K562 (cell line): ENCODE results near the gene HSD17B1. TPM values are rescaled to one million over a fixed set of nuclear protein-coding genes. Genes with fewer than 3 reads are reported as not detected.

Source experiments
- CHCHD3 ChIP-seq: fragments of 250-450 bp; sonication (Bioruptor Pico); IDR thresholded peaks from 2 replicates; pipeline ENCODE4 v2.1.2; 2022; ENCODE audit warnings: mild to moderate bottlenecking
- GTF2F1 ChIP-seq: IDR thresholded peaks from 2 replicates; pipeline ENCODE4 v1.6.1; 2011; ENCODE audit warnings: low read depth, low read length, improper control_type of control experiment
- KAT2B ChIP-seq: IDR thresholded peaks from one replicate; pipeline ENCODE4 v1.6.1; 2012; ENCODE audit warnings: low read depth, mild to moderate bottlenecking, control low read depth, inconsistent platforms, low read length, moderate library complexity
- NR2C2 ChIP-seq, 2 experiments: fragments of 200-800 bp in 1 of 2; sonication (Bioruptor generic) in 1 of 2; sonication (generic) in 1 of 2; formaldehyde crosslinking in 1 of 2; IDR thresholded peaks; 2 replicates each; pipeline versions ENCODE4 v1.6.1 to v1.8.0; 2016 to 2022; ENCODE audit warnings: mild to moderate bottlenecking in 1 of 2, missing compliant biosample characterization in 1 of 2, missing genetic modification characterization in 1 of 2, missing genetic modification reagents in 1 of 2
- RERE ChIP-seq: sonication (generic); formaldehyde crosslinking; IDR thresholded peaks from 2 replicates; pipeline ENCODE4 v1.8.0; 2023; ENCODE audit warnings: missing genetic modification reagents, mild to moderate bottlenecking, borderline replicate concordance
- ZNF217 ChIP-seq: sonication (generic); formaldehyde crosslinking; IDR thresholded peaks from 2 replicates; pipeline ENCODE4 v1.8.0; 2022; ENCODE audit warnings: mild to moderate bottlenecking, missing genetic modification reagents
- ZNF431 ChIP-seq: sonication (generic); formaldehyde crosslinking; IDR thresholded peaks from 2 replicates; pipeline ENCODE4 v1.8.0; 2022; ENCODE audit warnings: mild to moderate bottlenecking, missing genetic modification reagents
- ZNF77 ChIP-seq: fragments of 250-450 bp; sonication (Bioruptor Pico); IDR thresholded peaks from 2 replicates; pipeline ENCODE4 v1.5.0; 2020
- polyA plus RNA-seq, 8 experiments: library from polyadenylated mRNA; depleted of rRNA in 4 of 8; stranded (reverse) in 5 of 8; unstranded in 3 of 8; fragments of >200 nt; fragmentation: Nextera tagmentation in 2 of 8; fragmentation: Illumina TruSeq in 1 of 8; extraction: Ambion mirVana in 2 of 8; extraction: Trizol in 1 of 8; gene quantifications; 2 replicates each; pipeline versions ENCODE4 v1.2.1 to v1.2.3, GENCODE V29; 2011 to 2014; ENCODE audit warnings: inconsistent platforms in 1 of 8, missing spikeins in 1 of 8
- total RNA-seq, 7 experiments: library from RNA; depleted of rRNA in 6 of 7; stranded (reverse); fragments of >200 nt in 6 of 7; fragmentation: Illumina TruSeq in 2 of 7; extraction: Trizol in 2 of 7; gene quantifications; 2 replicates each; pipeline versions ENCODE4 v1.2.1 to v1.2.3, GENCODE V29; 2011 to 2021; ENCODE audit warnings: low replicate concordance in 1 of 7
- TF ChIP-seq, protein P1 (sequence below): fragments of 450-650 bp; IDR thresholded peaks from 2 replicates; pipeline ENCODE4 v1.6.1; 2016; ENCODE audit warnings: low read depth
- TF ChIP-seq, protein P2 (sequence below): fragments of 250-450 bp; sonication (Bioruptor Pico); IDR thresholded peaks from 2 replicates; pipeline ENCODE4 v1.8.0; 2022; ENCODE audit warnings: moderate library complexity, mild to moderate bottlenecking, inconsistent platforms

Gene HSD17B1
- total and polyA plus RNA-seq, 9 of the 15 experiments (the other 6 are each of a cell fraction or from before 2014, with no cell fraction given), result 0.55 to 21.1 (median 3.6) TPM

DNA sequence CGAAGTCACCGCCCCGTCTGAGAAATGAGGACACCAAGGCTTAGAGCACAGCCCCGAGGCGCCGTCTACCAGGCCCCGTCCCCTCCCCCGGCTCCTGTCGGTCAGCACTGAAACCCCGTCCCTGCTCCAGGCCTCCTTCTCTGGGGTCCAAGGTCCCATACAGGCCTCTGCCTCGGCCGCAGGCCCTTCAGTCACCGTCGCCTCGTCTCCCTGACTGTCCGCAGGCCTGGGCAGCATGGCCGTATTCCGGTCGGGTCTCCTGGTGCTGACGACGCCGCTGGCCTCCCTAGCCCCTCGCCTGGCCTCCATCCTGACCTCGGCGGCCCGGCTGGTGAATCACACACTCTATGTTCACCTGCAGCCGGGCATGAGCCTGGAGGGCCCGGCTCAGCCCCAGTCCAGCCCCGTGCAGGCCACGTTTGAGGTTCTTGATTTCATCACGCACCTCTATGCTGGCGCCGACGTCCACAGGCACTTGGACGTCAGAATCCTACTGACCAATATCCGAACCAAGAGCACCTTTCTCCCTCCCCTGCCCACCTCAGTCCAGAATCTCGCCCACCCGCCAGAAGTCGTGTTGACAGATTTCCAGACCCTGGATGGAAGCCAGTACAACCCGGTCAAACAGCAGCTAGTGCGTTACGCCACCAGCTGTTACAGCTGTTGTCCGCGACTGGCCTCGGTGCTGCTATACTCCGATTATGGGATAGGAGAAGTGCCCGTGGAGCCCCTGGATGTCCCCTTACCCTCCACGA lies 9.8 kb downstream of the HSD17B1 start (continued):
- TF ChIP-seq RERE (CRISPR knock-in tag), result no peak
- no peak for TF ChIP-seq CHCHD3 (CRISPR knock-in tag)
- TF ChIP-seq NR2C2 (CRISPR knock-in tag; IDR thresholded peaks at IDR 0.05), result no peak
- peak; percentile 96 for TF ChIP-seq NR2C2 (tag; IDR thresholded peaks at IDR 0.05)
- no peak for TF ChIP-seq ZNF217 (CRISPR knock-in tag)
- TF ChIP-seq ZNF431 (CRISPR knock-in tag), result 0 out of 2 replicates have a peak, but pooled peaks have one; percentile 24
- TF ChIP-seq GTF2F1, result no peak
- TF ChIP-seq KAT2B, result no peak
- TF ChIP-seq, protein P1, sequence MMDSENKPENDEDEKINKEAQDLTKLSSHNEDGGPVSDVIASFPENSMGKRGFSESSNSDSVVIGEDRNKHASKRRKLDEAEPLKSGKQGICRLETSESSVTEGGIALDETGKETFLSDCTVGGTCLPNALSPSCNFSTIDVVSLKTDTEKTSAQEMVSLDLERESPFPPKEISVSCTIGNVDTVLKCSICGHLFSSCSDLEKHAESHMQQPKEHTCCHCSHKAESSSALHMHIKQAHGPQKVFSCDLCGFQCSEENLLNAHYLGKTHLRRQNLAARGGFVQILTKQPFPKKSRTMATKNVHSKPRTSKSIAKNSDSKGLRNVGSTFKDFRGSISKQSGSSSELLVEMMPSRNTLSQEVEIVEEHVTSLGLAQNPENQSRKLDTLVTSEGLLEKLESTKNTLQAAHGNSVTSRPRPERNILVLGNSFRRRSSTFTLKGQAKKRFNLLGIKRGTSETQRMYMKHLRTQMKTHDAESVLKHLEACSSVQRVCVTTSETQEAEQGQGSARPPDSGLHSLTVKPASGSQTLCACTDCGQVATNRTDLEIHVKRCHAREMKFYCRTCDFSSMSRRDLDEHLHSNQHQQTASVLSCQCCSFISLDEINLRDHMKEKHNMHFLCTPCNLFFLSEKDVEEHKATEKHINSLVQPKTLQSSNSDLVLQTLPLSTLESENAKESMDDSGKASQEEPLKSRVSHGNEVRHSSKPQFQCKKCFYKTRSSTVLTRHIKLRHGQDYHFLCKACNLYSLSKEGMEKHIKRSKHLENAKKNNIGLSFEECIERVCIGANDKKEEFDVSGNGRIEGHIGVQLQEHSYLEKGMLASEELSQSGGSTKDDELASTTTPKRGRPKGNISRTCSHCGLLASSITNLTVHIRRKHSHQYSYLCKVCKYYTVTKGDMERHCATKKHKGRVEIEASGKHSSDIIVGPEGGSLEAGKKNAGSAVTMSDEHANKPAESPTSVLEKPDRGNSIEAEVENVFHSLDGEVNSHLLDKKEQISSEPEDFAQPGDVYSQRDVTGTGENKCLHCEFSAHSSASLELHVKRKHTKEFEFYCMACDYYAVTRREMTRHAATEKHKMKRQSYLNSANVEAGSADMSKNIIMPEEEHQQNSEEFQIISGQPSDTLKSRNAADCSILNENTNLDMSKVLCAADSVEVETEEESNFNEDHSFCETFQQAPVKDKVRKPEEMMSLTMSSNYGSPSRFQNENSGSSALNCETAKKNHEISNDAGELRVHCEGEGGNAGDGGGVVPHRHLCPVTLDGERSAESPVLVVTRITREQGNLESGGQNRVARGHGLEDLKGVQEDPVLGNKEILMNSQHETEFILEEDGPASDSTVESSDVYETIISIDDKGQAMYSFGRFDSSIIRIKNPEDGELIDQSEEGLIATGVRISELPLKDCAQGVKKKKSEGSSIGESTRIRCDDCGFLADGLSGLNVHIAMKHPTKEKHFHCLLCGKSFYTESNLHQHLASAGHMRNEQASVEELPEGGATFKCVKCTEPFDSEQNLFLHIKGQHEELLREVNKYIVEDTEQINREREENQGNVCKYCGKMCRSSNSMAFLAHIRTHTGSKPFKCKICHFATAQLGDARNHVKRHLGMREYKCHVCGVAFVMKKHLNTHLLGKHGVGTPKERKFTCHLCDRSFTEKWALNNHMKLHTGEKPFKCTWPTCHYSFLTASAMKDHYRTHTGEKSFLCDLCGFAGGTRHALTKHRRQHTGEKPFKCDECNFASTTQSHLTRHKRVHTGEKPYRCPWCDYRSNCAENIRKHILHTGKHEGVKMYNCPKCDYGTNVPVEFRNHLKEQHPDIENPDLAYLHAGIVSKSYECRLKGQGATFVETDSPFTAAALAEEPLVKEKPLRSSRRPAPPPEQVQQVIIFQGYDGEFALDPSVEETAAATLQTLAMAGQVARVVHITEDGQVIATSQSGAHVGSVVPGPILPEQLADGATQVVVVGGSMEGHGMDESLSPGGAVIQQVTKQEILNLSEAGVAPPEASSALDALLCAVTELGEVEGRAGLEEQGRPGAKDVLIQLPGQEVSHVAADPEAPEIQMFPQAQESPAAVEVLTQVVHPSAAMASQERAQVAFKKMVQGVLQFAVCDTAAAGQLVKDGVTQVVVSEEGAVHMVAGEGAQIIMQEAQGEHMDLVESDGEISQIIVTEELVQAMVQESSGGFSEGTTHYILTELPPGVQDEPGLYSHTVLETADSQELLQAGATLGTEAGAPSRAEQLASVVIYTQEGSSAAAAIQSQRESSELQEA, result no peak
- TF ChIP-seq ZNF77 (CRISPR knock-in tag), result no peak
- TF ChIP-seq, protein P2, sequence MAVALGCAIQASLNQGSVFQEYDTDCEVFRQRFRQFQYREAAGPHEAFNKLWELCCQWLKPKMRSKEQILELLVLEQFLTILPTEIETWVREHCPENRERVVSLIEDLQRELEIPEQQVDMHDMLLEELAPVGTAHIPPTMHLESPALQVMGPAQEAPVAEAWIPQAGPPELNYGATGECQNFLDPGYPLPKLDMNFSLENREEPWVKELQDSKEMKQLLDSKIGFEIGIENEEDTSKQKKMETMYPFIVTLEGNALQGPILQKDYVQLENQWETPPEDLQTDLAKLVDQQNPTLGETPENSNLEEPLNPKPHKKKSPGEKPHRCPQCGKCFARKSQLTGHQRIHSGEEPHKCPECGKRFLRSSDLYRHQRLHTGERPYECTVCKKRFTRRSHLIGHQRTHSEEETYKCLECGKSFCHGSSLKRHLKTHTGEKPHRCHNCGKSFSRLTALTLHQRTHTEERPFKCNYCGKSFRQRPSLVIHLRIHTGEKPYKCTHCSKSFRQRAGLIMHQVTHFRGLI (CRISPR knock-in tag), result no peak
